GM21825 (cell line): ENCODE measurements around the gene PCDH9.
A peak's percentile ranks its signal among the peaks of the same experiment; 100 is the strongest.
"Not testable (repeated sequence)": the region's sequence is repeated elsewhere in the genome, so short reads cannot be mapped to it uniquely, and the experiment has no call there.

ENCODE experiments used
- ATAC-seq: cut with Tn5 transposase; IDR thresholded peaks from one replicate; pipeline ENCODE4 v1.9.1; 2021; ENCODE audit warnings: mild to moderate bottlenecking, moderate library complexity; ENCODE audit not compliant: unreplicated experiment

The PCDH9 gene

GRCh38 chr13:66927562-66927961 is 302.6 kb downstream of the PCDH9 start:
- no peak for ATAC-seq

GRCh38 chr13:66926851-66927524 is 303.1 kb downstream of the PCDH9 start:
- ATAC-seq: no peak

GRCh38 chr13:66926200-66926850 is 303.8 kb downstream of the PCDH9 start:
- no peak for ATAC-seq

GRCh38 chr13:66922444-66922843 is 307.7 kb downstream of the PCDH9 start:
- no peak for ATAC-seq

- ATAC-seq: no peak
Observed at GRCh38 chr13:66921437-66921836, 308.7 kb downstream of the PCDH9 start.

GRCh38 chr13:66915596-66916185 is 314.4 kb downstream of the PCDH9 start:
- ATAC-seq: no peak

GRCh38 chr13:66914155-66914554 is 316.0 kb downstream of the PCDH9 start:
- ATAC-seq: no peak

- ATAC-seq: no peak
Observed at GRCh38 chr13:66911411-66911939, 318.7 kb downstream of the PCDH9 start.

- ATAC-seq: no peak
Observed at GRCh38 chr13:66899955-66900354, 330.2 kb downstream of the PCDH9 start.

GRCh38 chr13:66896933-66897332 is 333.2 kb downstream of the PCDH9 start:
- ATAC-seq: no peak

GRCh38 chr13:66895780-66896179 is 334.4 kb downstream of the PCDH9 start:
- no peak for ATAC-seq

- ATAC-seq: no peak
Observed at GRCh38 chr13:66895320-66895719, 334.8 kb downstream of the PCDH9 start.

GRCh38 chr13:66888698-66889097 is 341.4 kb downstream of the PCDH9 start:
- ATAC-seq: no peak

GRCh38 chr13:66887088-66887487 is 343.0 kb downstream of the PCDH9 start:
- ATAC-seq: peak; percentile 74

- ATAC-seq: no peak
Observed at GRCh38 chr13:66886264-66886663, 343.9 kb downstream of the PCDH9 start.

GRCh38 chr13:66881170-66881569 is 349.0 kb downstream of the PCDH9 start:
- ATAC-seq: not testable (repeated sequence)

- ATAC-seq: no peak
Observed at GRCh38 chr13:66879988-66880387, 350.1 kb downstream of the PCDH9 start.

GRCh38 chr13:66875264-66875663 is 354.9 kb downstream of the PCDH9 start:
- no peak for ATAC-seq

- no peak for ATAC-seq
Observed at GRCh38 chr13:66864627-66865026, 365.5 kb downstream of the PCDH9 start.

GRCh38 chr13:66860878-66861417 is 369.2 kb downstream of the PCDH9 start:
- no peak for ATAC-seq

- no peak for ATAC-seq
Observed at GRCh38 chr13:66859934-66860877, 369.9 kb downstream of the PCDH9 start.
